Activated CD4-positive, alpha-beta memory T cell treated with anti-CD3 and anti-CD28 coated beads for 36 hours (primary cell): ENCODE results near the gene AGT. TPM values are rescaled to one million over a fixed set of nuclear protein-coding genes. Genes with fewer than 3 reads are reported as not detected.
"Not testable (repeated sequence)": the region's sequence is repeated elsewhere in the genome, so short reads cannot be mapped to it uniquely, and the experiment has no call there.

Experiments
- CTCF ChIA-PET: fragments of 350-600 bp; sonication (Branson Sonifier 250); formaldehyde crosslinking; loops from one replicate; lab custom pipeline; 2021; ENCODE audit warnings: antibody characterized with exemption, inconsistent platforms; lab: Charles Lee
- POLR2A ChIA-PET: fragments of 350-600 bp; sonication (Branson Sonifier 250); formaldehyde crosslinking; loops from one replicate; lab custom pipeline; 2021; ENCODE audit warnings: antibody characterized with exemption; lab: Charles Lee
- DNase-seq: peaks from one replicate; pipeline ENCODE4 v3.0.0-alpha.2; 2020
- H3K27ac Mint-ChIP-seq: one replicate; pipeline ENCODE4 v1.8.0; 2021; ENCODE audit warnings: mixed read lengths
- H3K27me3 Mint-ChIP-seq: one replicate; pipeline ENCODE4 v1.8.0; 2021; ENCODE audit warnings: mixed read lengths
- H3K36me3 Mint-ChIP-seq: one replicate; pipeline ENCODE4 v1.8.0; 2021; ENCODE audit warnings: mixed read lengths
- H3K4me1 Mint-ChIP-seq: one replicate; pipeline ENCODE4 v1.8.0; 2021; ENCODE audit warnings: low read depth, mixed read lengths
- H3K4me3 Mint-ChIP-seq: one replicate; pipeline ENCODE4 v1.8.0; 2021; ENCODE audit warnings: mild to moderate bottlenecking, mixed read lengths
- H3K9me3 Mint-ChIP-seq: one replicate; pipeline ENCODE4 v1.8.0; 2021; ENCODE audit warnings: mixed read lengths
- intact Hi-C: fragments of 100-400 bp; cut with micrococcal nuclease; formaldehyde crosslinking; loops from one replicate; pipeline ENCODE4 v1.15.1; 2023
- total RNA-seq, 2 experiments: library from RNA; stranded (reverse); gene quantifications; one replicate each; pipeline ENCODE4 v1.2.3, GENCODE V29; 2021

AGT gene
- total RNA-seq, 2 experiments from 2014 or later, result not detected

- ChIA-PET CTCF (no interaction called here), POLR2A (no interaction called here)
- Mint-ChIP-seq H3K27ac (no peak overlapping the region), H3K9me3 (peaks cover 4% of the 10 kb centered on the region), H3K4me3 (no peak overlapping the region), H3K4me1 (no peaks in the 10 kb centered on the region), H3K27me3 (peaks cover 12% of the 10 kb centered on the region), H3K36me3 (no peaks in the 10 kb centered on the region)
- DNase-seq, result no peak
- intact Hi-C loops, result no loop called here
Measured at GRCh38 chr1:230737622-230738262, 23.8 kb upstream of the AGT start.

- H3K27me3 Mint-ChIP-seq, result peaks cover 10% of the 10 kb centered on the region
- ChIA-PET POLR2A (no interaction called here), CTCF (interaction anchor here (0.6 kb wide), 1 partner anchor 189 kb away, joined by 3 read pairs; no protein-coding TSS in a partner anchor)
- H3K4me1 Mint-ChIP-seq, result no peaks in the 10 kb centered on the region
- peaks cover 4% of the 10 kb centered on the region for H3K9me3 Mint-ChIP-seq
- no peak overlapping the region for H3K27ac Mint-ChIP-seq
- intact Hi-C loops, result no loop called here
- no peaks in the 10 kb centered on the region for H3K36me3 Mint-ChIP-seq
- DNase-seq, result no peak
- no peak overlapping the region for H3K4me3 Mint-ChIP-seq
Measured at GRCh38 chr1:230735447-230735846, 21.5 kb upstream of the AGT start.

- CTCF ChIA-PET, result no interaction called here
- H3K27ac Mint-ChIP-seq, result no peak overlapping the region
- H3K27me3 Mint-ChIP-seq, result peaks cover 3% of the 10 kb centered on the region
- H3K4me3 Mint-ChIP-seq, result no peak overlapping the region
- H3K36me3 Mint-ChIP-seq, result no peaks in the 10 kb centered on the region
- POLR2A ChIA-PET, result no interaction called here
- no peaks in the 10 kb centered on the region for H3K4me1 Mint-ChIP-seq
- no peaks in the 10 kb centered on the region for H3K9me3 Mint-ChIP-seq
- no peak for DNase-seq
- intact Hi-C loops, result no loop called here
Measured at GRCh38 chr1:230730977-230731376, 17.1 kb upstream of the AGT start.

GRCh38 chr1:230728710-230729392, 14.9 kb upstream of the AGT start:
- H3K4me3 Mint-ChIP-seq, result no peak overlapping the region
- H3K36me3 Mint-ChIP-seq, result no peaks in the 10 kb centered on the region
- ChIA-PET POLR2A (no interaction called here), CTCF (no interaction called here)
- H3K4me1 Mint-ChIP-seq, result no peaks in the 10 kb centered on the region
- no peak overlapping the region for H3K27ac Mint-ChIP-seq
- H3K9me3 Mint-ChIP-seq, result no peaks in the 10 kb centered on the region
- H3K27me3 Mint-ChIP-seq, result no peaks in the 10 kb centered on the region
- no peak for DNase-seq
- intact Hi-C loops, result no loop called here

GRCh38 chr1:230725256-230726012, 11.5 kb upstream of the AGT start:
- intact Hi-C loops, result no loop called here
- Mint-ChIP-seq H3K27ac (no peak overlapping the region), H3K27me3 (peaks cover 9% of the 10 kb centered on the region), H3K36me3 (no peaks in the 10 kb centered on the region), H3K9me3 (peaks cover 5% of the 10 kb centered on the region), H3K4me3 (no peak overlapping the region), H3K4me1 (no peaks in the 10 kb centered on the region)
- POLR2A ChIA-PET, result no interaction called here
- CTCF ChIA-PET, result no interaction called here
- no peak for DNase-seq

- H3K4me3 Mint-ChIP-seq, intact Hi-C loops, H3K27me3 Mint-ChIP-seq, CTCF ChIA-PET, H3K36me3 Mint-ChIP-seq, POLR2A ChIA-PET, H3K9me3 Mint-ChIP-seq, H3K27ac Mint-ChIP-seq, H3K4me1 Mint-ChIP-seq, DNase-seq: not testable (repeated sequence)
Measured at GRCh38 chr1:230721849-230722522, 8.1 kb upstream of the AGT start.

- DNase-seq, result no peak
- H3K4me1 Mint-ChIP-seq, result no peaks in the 10 kb centered on the region
- CTCF ChIA-PET, result no interaction called here
- intact Hi-C loops, result no loop called here
- peaks cover 15% of the 10 kb centered on the region for H3K9me3 Mint-ChIP-seq
- no peaks in the 10 kb centered on the region for H3K36me3 Mint-ChIP-seq
- POLR2A ChIA-PET, result no interaction called here
- H3K4me3 Mint-ChIP-seq, result no peak overlapping the region
- H3K27ac Mint-ChIP-seq, result no peak overlapping the region
- peaks cover 18% of the 10 kb centered on the region for H3K27me3 Mint-ChIP-seq
Measured at GRCh38 chr1:230717251-230717650, 3.3 kb upstream of the AGT start.

- DNase-seq, POLR2A ChIA-PET, H3K36me3 Mint-ChIP-seq, H3K4me1 Mint-ChIP-seq, CTCF ChIA-PET, H3K27ac Mint-ChIP-seq, intact Hi-C loops, H3K4me3 Mint-ChIP-seq: not testable (repeated sequence)
- H3K27me3 Mint-ChIP-seq, result peaks cover 16% of the 10 kb centered on the region
- peaks cover 13% of the 10 kb centered on the region for H3K9me3 Mint-ChIP-seq
Measured at GRCh38 chr1:230716453-230716852, 2.5 kb upstream of the AGT start.

GRCh38 chr1:230715510-230715909, 1.6 kb upstream of the AGT start:
- intact Hi-C loops, result no loop called here
- ChIA-PET POLR2A (no interaction called here), CTCF (no interaction called here)
- Mint-ChIP-seq H3K36me3 (no peaks in the 10 kb centered on the region), H3K27ac (no peak overlapping the region), H3K9me3 (peaks cover 10% of the 10 kb centered on the region), H3K27me3 (peaks cover 10% of the 10 kb centered on the region), H3K4me1 (no peaks in the 10 kb centered on the region), H3K4me3 (no peak overlapping the region)
- no peak for DNase-seq

- Mint-ChIP-seq H3K27me3 (peaks cover 9% of the 10 kb centered on the region), H3K27ac (no peak overlapping the region), H3K4me3 (no peak overlapping the region), H3K4me1 (no peaks in the 10 kb centered on the region), H3K9me3 (peaks cover 10% of the 10 kb centered on the region), H3K36me3 (no peaks in the 10 kb centered on the region)
- POLR2A ChIA-PET, result no interaction called here
- no peak for DNase-seq
- CTCF ChIA-PET, result no interaction called here
- intact Hi-C loops, result no loop called here
Measured at GRCh38 chr1:230713547-230713914, 391 bp downstream of the AGT start.

- ChIA-PET CTCF (no interaction called here), POLR2A (no interaction called here)
- H3K36me3 Mint-ChIP-seq, result no peaks in the 10 kb centered on the region
- DNase-seq, result no peak
- H3K27me3 Mint-ChIP-seq, result peaks cover 9% of the 10 kb centered on the region
- H3K4me3 Mint-ChIP-seq, result no peak overlapping the region
- H3K27ac Mint-ChIP-seq, result no peak overlapping the region
- intact Hi-C loops, result no loop called here
- H3K9me3 Mint-ChIP-seq, result peaks cover 10% of the 10 kb centered on the region
- H3K4me1 Mint-ChIP-seq, result no peaks in the 10 kb centered on the region
Measured at GRCh38 chr1:230713138-230713537, 784 bp downstream of the AGT start.

GRCh38 chr1:230712470-230712942, 1.4 kb downstream of the AGT start:
- Mint-ChIP-seq H3K27me3 (peaks cover 11% of the 10 kb centered on the region), H3K9me3 (peaks cover 10% of the 10 kb centered on the region), H3K27ac (no peak overlapping the region), H3K36me3 (no peaks in the 10 kb centered on the region), H3K4me3 (no peak overlapping the region), H3K4me1 (no peaks in the 10 kb centered on the region)
- intact Hi-C loops, result no loop called here
- DNase-seq, result no peak
- CTCF ChIA-PET, result no interaction called here
- POLR2A ChIA-PET, result no interaction called here
